ENCODE data around the gene PNKD. TPM values are rescaled to one million over a fixed set of nuclear protein-coding genes. Genes with fewer than 3 reads are reported as not detected.

The PNKD gene
- total RNA-seq, 1 experiment from 2014 or later, result 21.6 TPM

- DNase-seq (ENCODE audit: extremely low read depth, low read depth), result no peak
Measured at GRCh38 chr2:218368621-218369153, 98.4 kb downstream of the PNKD start.

- no peak for DNase-seq (ENCODE audit: extremely low read depth, low read depth)
Measured at GRCh38 chr2:218369330-218369729, 99.0 kb downstream of the PNKD start.

GRCh38 chr2:218370410-218371063, 100.2 kb downstream of the PNKD start:
- DNase-seq (ENCODE audit: extremely low read depth, low read depth), result no peak

DNA sequence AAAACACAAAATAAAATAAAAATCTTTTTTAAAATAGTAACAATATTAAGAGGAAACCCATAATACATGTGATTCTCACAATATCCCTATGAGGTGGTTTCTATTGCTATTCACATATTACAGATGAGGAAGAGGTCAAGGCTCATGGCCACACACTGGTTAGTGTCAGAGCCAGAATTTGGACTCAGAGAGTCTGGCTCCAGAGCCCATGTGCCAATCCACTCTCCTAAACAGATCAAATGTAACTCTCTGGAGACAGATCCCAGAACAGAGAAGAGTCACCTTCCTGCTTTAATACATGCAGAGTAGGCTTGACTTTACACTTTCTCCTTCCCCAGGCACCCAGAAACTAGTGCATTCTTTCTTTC, 101.6 kb downstream of the PNKD start:
- DNase-seq (ENCODE audit: extremely low read depth, low read depth), result no peak

GRCh38 chr2:218374795-218375194, 104.5 kb downstream of the PNKD start:
- DNase-seq (ENCODE audit: extremely low read depth, low read depth), result no peak

DNA sequence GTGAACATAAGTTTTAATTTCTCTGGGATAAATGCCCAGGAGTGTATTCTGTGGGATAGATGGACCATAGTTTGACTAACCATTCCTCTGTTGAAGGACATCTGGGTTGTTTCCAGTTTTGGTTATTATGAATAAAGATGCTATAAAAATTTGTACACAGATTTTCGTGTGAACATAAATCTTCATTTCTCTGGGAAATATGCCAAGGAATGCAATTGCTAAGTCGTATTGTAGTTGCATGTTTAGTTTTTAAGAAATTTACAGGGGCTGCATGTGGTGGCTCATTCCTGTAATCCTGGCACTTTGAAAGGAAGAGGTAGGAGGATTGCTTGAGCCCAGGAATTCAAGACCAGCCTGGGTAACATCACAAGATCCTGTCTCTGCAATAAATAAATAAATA, 104.9 kb downstream of the PNKD start:
- DNase-seq (ENCODE audit: extremely low read depth, low read depth), result no peak

GRCh38 chr2:218378053-218378452, 107.7 kb downstream of the PNKD start:
- DNase-seq (ENCODE audit: extremely low read depth, low read depth), result no peak

DNA sequence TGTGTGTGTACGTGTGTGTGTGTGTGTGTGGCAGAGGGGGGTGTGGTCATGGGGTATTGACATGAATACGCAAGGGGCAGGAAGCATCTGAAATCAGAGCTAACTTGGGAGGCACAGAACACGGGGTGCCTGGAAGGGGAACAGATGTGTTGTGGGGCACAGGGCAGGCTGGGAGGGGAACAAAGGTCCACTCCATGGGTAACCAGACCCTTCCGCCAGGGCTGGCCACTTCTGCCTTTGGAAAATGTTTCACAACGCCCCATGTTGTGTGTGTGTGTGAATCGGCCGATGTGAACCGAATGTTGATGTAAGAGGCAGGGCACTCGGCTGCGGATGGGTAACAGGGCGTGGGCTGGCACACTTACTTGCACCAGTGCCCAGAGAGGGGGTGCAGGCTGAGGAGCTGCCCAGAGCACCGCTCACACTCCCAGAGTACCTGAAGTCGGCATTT, 111.6 kb downstream of the PNKD start, which contains the start of gene SLC11A1:
Gene SLC11A1 (plus strand): TSS at position 358 of the 451 bp plus-strand sequence. CDS start 96 bp downstream, outside the sequence.
- no peak for DNase-seq (ENCODE audit: extremely low read depth, low read depth)

DNA sequence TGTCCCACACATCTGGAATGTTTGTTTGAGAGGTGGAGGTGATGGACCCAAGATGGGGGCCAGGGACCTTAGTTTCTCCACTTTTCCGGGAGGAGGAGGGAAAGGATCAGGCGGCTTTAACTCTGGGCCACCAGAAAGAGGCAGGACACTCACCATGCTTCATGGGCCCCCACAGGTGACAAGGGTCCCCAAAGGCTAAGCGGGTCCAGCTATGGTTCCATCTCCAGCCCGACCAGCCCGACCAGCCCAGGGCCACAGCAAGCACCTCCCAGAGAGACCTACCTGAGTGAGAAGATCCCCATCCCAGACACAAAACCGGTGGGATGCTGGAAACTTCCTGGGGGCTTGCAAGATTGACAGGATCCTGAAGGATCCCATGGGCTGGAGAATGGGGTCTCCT, 112.5 kb downstream of the PNKD start:
- no peak for DNase-seq (ENCODE audit: extremely low read depth, low read depth)

DNA sequence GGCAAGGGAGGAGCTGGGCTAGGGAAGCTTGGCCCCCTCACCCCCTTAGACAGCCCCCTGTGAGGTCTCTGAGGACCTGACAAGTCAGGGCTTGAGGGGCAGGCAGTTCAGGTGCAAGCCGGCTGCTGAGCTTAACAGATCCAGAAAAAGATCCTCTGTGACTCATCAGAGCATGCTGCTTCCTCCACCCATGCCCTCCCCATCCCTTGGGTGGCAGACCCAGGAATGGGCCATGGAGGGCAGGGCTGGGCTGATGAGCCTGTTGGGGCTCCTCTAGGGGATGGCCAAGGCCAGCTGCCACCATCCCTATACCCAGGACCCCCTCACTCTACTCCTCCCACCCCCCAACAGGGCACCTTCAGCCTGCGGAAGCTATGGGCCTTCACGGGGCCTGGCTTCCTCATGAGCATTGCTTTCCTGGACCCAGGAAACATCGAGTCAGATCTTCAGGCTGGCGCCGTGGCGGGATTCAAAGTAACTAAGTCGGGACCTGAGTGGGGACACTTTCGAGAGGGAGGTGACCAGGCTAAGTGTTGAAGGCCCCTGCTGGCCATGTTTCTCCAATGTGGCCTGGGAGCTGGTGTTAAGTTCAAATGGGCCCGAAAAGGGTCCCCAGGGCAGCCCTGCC, 113.7 kb downstream of the PNKD start:
- no peak for DNase-seq (ENCODE audit: extremely low read depth, low read depth)

GRCh38 chr2:218384975-218385374, 114.7 kb downstream of the PNKD start:
- DNase-seq (ENCODE audit: extremely low read depth, low read depth), result no peak

GRCh38 chr2:218386505-218387368, 116.4 kb downstream of the PNKD start:
- DNase-seq (ENCODE audit: extremely low read depth, low read depth), result no peak

GRCh38 chr2:218387369-218388194, 117.3 kb downstream of the PNKD start:
- peak; percentile 45 for DNase-seq (ENCODE audit: extremely low read depth, low read depth)

- no peak for DNase-seq (ENCODE audit: extremely low read depth, low read depth)
Measured at GRCh38 chr2:218389333-218390150, 119.2 kb downstream of the PNKD start.

DNA sequence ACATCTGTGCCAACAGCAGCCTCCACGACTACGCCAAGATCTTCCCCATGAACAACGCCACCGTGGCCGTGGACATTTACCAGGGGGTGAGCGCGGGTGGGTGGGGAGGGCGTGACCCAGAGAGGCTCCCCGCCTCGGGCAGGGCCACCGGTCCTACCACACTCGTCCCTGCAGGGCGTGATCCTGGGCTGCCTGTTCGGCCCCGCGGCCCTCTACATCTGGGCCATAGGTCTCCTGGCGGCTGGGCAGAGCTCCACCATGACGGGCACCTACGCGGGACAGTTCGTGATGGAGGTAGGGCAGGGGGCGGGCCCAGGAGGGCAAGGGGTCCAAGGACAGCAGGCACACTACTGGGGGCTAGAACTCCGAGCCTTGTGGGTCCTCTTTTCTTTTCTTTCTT, 120.9 kb downstream of the PNKD start:
- no peak for DNase-seq (ENCODE audit: extremely low read depth, low read depth)

GRCh38 chr2:218392459-218392858, 122.1 kb downstream of the PNKD start:
- no peak for DNase-seq (ENCODE audit: extremely low read depth, low read depth)

GRCh38 chr2:218392891-218393462, 122.7 kb downstream of the PNKD start:
- DNase-seq (ENCODE audit: extremely low read depth, low read depth), result no peak

DNA sequence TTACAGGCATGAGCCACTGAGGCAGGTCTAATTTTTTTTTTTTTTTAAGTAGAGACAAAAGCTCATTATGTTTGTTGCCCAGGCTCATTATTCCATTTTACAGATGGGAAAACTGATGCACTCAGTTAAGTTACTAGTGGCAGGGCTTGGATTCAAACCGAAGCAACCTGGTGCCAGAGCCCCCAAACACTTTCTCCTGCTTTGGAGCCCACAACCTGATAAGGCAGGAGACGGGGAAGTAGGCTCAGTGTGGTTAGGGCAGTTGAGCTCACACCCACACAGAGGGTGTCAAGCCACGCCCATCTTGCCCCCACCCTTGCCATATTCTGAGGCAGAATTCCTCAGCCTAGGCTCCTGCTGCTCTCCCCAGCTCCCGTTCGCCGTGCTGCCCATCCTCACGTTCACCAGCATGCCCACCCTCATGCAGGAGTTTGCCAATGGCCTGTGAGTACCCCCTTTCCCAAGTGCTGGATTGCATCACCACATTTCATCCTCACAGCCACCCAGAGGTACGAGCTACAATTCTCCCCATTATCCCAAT, 123.5 kb downstream of the PNKD start:
- DNase-seq (ENCODE audit: extremely low read depth, low read depth), result no peak
